OCI-LY7 (cell line): ENCODE measurements around the gene MPDZ. TPM values are rescaled to one million over a fixed set of nuclear protein-coding genes. Genes with fewer than 3 reads are reported as not detected.

Source experiments
- BruUV-seq: library from RNA; stranded (reverse); fragments of 400-500 nt; replicated peaks from 2 replicates; lab custom pipeline; 2021; lab: Mats Ljungman, UMichigan
- CTCF ChIA-PET: fragments of 300-600 bp; sonication (Branson Sonifier 250); formaldehyde crosslinking; loops from one replicate; lab custom pipeline; 2022; ENCODE audit warnings: antibody characterized with exemption; ENCODE audit not compliant: unreplicated experiment; lab: Charles Lee
- POLR2A ChIA-PET: fragments of 300-600 bp; sonication (Branson Sonifier 250); formaldehyde crosslinking; loops from one replicate; lab custom pipeline; 2022; ENCODE audit warnings: antibody characterized with exemption; lab: Charles Lee
- DNase-seq: peaks from one replicate; pipeline ENCODE4 v3.0.0-alpha.2; 2015; ENCODE audit warnings: low spot score
- H2AFZ ChIP-seq: fragments of 200-600 bp; sonication (generic), shearing (Covaris generic); 2 replicates; pipeline ENCODE4 v1.6.1; 2014; ENCODE audit warnings: mild to moderate bottlenecking, antibody characterized with exemption, low read length, moderate library complexity
- H3K27ac ChIP-seq: fragments of 200-600 bp; sonication (generic); 2 replicates; pipeline ENCODE4 v1.5.1; 2014; ENCODE audit warnings: mixed run types, low read depth, mild to moderate bottlenecking, moderate library complexity, low read length, inconsistent platforms; ENCODE audit not compliant: poor library complexity, severe bottlenecking
- H3K36me3 ChIP-seq: fragments of 200-600 bp; sonication (generic); 2 replicates; pipeline ENCODE4 v1.6.1; 2014; ENCODE audit warnings: mild to moderate bottlenecking, antibody characterized with exemption, low read length, moderate library complexity, mixed read lengths; ENCODE audit not compliant: insufficient read depth
- H3K4me1 ChIP-seq: fragments of 200-600 bp; sonication (generic); 2 replicates; pipeline ENCODE4 v1.5.1; 2014; ENCODE audit warnings: mild to moderate bottlenecking, low read length; ENCODE audit not compliant: insufficient read depth, poor library complexity, severe bottlenecking
- H3K4me2 ChIP-seq: fragments of 200-600 bp; sonication (generic); 2 replicates; pipeline ENCODE4 v1.6.1; 2014; ENCODE audit warnings: mild to moderate bottlenecking, low read length
- H3K4me3 ChIP-seq: fragments of 200-600 bp; sonication (generic); 2 replicates; pipeline ENCODE4 v1.5.1; 2014; ENCODE audit warnings: mild to moderate bottlenecking, low read depth, low read length; ENCODE audit not compliant: poor library complexity, severe bottlenecking
- H3K79me2 ChIP-seq: fragments of 200-600 bp; sonication (generic); 2 replicates; pipeline ENCODE4 v1.6.1; 2016; ENCODE audit warnings: low read depth, mild to moderate bottlenecking, low read length, moderate library complexity, mixed read lengths; ENCODE audit not compliant: insufficient read depth
- H3K9me2 ChIP-seq: fragments of 200-600 bp; sonication (generic); 2 replicates; pipeline ENCODE4 v1.6.1; 2016; ENCODE audit warnings: mild to moderate bottlenecking, low read length, mixed read lengths; ENCODE audit not compliant: insufficient read depth
- H3K9me3 ChIP-seq: fragments of 200-600 bp; sonication (generic); 2 replicates; pipeline ENCODE4 v1.6.1; 2014; ENCODE audit warnings: mild to moderate bottlenecking, mixed run types, low read length, mixed read lengths
- H4K20me1 ChIP-seq: fragments of 200-600 bp; sonication (generic); 2 replicates; pipeline ENCODE4 v1.6.1; 2014; ENCODE audit warnings: mild to moderate bottlenecking, antibody characterized with exemption, low read length, moderate library complexity, mixed read lengths; ENCODE audit not compliant: insufficient read depth
- EZH2phosphoT487 ChIP-seq: fragments of 200-600 bp; sonication (generic); IDR thresholded peaks from 2 replicates; pipeline ENCODE4 v1.6.1; 2018; ENCODE audit warnings: low read depth, borderline replicate concordance, mild to moderate bottlenecking, mixed run types, antibody characterized with exemption, low read length, moderate library complexity, mixed read lengths
- intact Hi-C: fragments of 100-400 bp; cut with micrococcal nuclease; formaldehyde crosslinking; loops from one replicate; pipeline ENCODE4 v1.10.0; 2022; ENCODE audit not compliant: unreplicated experiment
- total RNA-seq, 2 experiments: library from RNA; depleted of rRNA in 1 of 2; stranded (reverse); fragments of >200 nt in 1 of 2; shearing (Covaris generic) in 1 of 2; gene quantifications; 2 replicates each; pipeline ENCODE4 v1.2.3, GENCODE V29; 2014 to 2022
- TF ChIP-seq, protein P1 (sequence below): fragments of 200-600 bp; sonication (generic); conservative IDR thresholded peaks from 2 replicates; pipeline ENCODE4 v1.5.1; 2014; ENCODE audit warnings: mild to moderate bottlenecking, antibody characterized with exemption, low read length, moderate library complexity, mixed read lengths

MPDZ gene
- total RNA-seq, 2 experiments from 2014 or later: not detected

GRCh38 chr9:13061390-13061789 lies 218.1 kb downstream of the MPDZ start:
- Histone ChIP-seq H3K9me3 (no peaks in the 10 kb centered on the region), H3K4me3 (no peak overlapping the region), H3K36me3 (no peaks in the 10 kb centered on the region), H4K20me1 (no peaks in the 10 kb centered on the region), H3K4me1 (no peaks in the 10 kb centered on the region), H3K4me2 (no peak overlapping the region), H3K79me2 (no peaks in the 10 kb centered on the region), H2AFZ (no peak overlapping the region), H3K27ac (no peak overlapping the region), H3K9me2 (no peaks in the 10 kb centered on the region)
- CTCF ChIA-PET: no interaction called here
- intact Hi-C loops: no loop called here
- no TSS peak for BruUV-seq
- TF ChIP-seq, protein P1, sequence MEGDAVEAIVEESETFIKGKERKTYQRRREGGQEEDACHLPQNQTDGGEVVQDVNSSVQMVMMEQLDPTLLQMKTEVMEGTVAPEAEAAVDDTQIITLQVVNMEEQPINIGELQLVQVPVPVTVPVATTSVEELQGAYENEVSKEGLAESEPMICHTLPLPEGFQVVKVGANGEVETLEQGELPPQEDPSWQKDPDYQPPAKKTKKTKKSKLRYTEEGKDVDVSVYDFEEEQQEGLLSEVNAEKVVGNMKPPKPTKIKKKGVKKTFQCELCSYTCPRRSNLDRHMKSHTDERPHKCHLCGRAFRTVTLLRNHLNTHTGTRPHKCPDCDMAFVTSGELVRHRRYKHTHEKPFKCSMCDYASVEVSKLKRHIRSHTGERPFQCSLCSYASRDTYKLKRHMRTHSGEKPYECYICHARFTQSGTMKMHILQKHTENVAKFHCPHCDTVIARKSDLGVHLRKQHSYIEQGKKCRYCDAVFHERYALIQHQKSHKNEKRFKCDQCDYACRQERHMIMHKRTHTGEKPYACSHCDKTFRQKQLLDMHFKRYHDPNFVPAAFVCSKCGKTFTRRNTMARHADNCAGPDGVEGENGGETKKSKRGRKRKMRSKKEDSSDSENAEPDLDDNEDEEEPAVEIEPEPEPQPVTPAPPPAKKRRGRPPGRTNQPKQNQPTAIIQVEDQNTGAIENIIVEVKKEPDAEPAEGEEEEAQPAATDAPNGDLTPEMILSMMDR: no peak
- no peak for TF ChIP-seq EZH2phosphoT487
- no peak for DNase-seq
- POLR2A ChIA-PET: interaction anchor here (1.2 to 1.6 kb wide), 2 partner anchors 11 to 21 kb away, joined by 3 to 5 read pairs; no protein-coding TSS in a partner anchor
